HG03060 (cell line): ENCODE measurements around the gene C11orf16.
"Not testable (repeated sequence)": the region's sequence is repeated elsewhere in the genome, so short reads cannot be mapped to it uniquely, and the experiment has no call there.

ENCODE experiments used
- ATAC-seq: cut with Tn5 transposase; IDR thresholded peaks from one replicate; pipeline ENCODE4 v1.9.1; 2021; ENCODE audit warnings: low read depth, moderate number of reproducible peaks; ENCODE audit not compliant: unreplicated experiment

The C11orf16 gene

DNA sequence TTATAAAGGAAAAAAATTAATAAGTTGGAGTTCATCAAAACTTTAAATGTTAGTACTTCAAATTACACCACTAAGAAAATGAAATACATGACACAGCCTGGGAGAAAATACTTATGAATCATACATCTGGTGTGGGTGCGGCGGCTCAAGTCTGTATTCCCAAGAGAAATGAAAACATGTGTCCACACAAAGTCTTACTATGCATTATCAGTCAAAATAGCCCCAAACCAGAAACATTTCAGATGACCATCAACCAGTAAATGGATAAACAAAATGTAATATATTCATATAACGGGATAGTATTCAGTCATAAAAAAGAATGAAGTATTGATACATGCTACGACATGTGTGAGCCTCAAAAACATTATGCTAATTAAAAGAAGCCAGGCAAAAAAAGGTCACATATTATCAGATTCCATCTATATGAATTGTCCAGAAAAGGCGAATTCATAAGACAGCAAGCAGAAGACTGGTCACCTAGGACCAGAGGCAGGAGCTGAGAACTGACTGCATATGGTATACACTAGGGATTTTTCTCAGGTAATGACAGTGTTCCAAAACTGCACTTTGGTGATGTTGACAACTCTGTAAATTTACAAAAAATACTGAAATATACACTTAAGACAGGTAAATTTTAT is 27.1 kb downstream of the C11orf16 start:
- no peak for ATAC-seq

DNA sequence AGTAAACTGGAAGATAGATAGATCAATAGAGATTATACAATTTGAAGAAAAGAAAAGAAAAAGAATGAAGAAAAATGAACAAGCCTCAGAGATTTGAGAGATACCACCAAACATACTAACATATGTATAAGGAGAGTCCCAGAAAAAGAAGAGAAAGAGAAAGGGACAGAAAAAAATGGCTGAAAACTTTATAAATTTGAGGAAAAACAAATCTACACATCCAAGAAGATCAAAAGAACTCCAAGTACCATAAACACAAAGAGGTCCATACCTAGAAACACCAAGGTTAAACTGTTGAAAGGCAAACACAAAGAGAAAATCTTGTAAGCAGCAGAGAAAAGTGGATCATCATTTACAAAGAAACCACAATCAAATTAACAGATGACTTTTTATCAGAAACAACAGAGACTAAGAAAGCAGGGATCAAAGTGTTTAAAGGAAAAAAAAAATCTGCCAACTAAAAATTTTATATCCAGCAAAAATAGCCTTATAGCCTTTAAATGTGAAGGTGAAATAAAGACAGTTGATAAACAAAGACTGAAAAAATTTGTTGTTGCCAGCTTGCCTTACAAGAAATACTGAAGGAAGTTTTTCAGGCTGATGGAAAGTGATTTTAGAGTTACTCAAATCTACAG is 33.5 kb downstream of the C11orf16 start:
- ATAC-seq: no peak

DNA sequence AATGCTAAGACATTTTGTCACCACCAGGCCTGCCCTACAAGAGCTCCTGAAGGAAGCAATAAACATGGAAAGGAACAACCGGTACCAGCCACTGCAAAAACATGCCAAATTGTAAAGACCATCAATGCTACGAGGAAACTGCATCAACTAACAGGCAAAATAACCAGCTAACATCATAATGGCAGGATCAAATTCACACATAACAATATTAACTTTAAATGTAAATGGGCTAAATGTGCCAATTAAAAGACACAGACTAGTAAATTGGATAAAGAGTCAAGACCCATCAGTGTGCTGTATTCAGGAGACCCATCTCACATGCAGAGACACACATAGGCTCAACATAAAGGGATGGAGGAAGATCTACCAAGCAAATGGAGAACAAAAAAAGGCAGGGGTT is 41.6 kb downstream of the C11orf16 start:
- not testable (repeated sequence) for ATAC-seq

DNA sequence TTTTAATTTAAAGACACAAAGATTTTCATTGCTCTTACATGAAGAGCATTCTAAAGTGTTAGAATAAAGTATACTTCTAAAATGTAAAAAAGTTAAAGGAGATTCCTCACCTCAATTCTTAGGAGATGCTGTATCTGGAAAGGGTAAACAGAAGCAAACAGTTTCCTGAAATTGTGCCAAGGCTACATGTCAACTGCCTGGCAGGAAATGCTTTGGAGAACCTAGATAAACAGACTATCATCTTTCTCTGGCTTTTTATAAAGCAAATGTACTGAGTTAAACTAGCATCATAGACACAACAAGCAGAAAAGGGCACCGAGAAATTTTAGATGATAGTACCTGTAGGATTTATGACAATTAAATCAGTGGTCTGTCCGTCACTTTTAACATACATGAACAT is 46.4 kb downstream of the C11orf16 start:
- ATAC-seq: no peak

DNA sequence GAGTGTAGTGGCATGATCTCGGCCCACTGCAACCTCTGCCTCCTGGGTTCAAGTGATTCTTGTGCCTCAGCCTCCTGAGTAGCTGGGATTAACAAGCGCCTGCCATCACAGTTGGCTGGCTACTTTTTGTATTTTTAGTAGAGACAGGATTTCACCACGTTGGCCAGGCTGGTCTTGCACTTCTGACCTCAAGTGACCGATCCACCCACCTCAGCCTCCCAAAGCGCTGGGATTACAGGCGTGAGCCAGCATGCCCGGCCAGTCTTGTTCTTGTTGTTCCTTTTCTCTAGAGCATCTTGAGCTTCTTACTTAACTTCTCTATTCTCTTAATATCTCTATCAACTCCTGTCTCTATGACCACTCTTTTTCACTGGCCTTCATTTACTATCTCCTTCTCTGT is 51.2 kb downstream of the C11orf16 start:
- ATAC-seq: not testable (repeated sequence)

DNA sequence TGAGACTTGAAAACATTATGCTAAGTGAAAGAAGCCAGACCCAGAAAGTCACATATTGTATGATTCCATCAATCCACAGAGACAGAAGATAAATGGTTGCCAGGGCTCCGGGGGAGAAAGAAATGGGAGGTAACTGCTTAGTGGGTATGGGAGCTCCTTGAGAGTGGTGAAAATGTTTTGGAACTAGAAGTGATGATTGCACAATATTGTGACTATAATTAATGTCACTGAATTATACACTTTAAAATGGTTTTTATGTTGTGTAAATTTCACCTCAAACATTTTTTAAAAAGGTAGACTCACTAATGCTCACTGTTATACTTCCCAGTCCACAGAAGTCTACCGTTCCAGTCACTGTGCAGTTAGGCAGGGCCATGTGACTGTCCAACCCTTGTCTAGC is 54.0 kb downstream of the C11orf16 start:
- no peak for ATAC-seq

DNA sequence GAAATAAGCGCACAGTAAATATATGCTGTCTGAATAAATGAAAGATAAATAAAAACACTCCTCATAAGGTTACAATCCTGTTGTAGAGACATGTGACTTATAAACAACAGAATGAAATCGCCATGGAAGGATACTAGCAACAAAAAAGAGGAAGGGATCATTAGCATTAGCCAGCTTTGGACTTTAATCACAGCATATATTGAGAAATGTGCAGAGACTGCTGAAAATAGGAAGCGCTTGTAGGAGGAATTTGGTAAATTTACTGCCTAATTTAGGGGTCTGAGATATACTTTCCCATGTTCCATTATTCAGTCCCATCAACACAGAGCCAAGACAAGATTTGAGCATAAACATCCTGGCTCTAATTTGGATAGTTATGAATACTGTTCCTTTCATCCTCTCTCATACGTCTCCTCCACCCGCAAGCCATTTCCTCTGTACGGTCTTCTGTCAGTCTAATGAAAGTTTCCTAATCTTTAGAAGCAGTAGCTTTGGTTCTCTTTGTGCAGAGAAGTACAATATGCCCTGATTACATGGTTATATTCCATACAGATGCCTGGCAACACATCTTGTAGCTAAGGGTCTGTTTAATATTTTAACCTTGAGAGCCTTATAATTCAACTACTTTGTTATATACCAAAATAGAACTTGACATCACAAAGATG is 58.9 kb downstream of the C11orf16 start:
- ATAC-seq: no peak

DNA sequence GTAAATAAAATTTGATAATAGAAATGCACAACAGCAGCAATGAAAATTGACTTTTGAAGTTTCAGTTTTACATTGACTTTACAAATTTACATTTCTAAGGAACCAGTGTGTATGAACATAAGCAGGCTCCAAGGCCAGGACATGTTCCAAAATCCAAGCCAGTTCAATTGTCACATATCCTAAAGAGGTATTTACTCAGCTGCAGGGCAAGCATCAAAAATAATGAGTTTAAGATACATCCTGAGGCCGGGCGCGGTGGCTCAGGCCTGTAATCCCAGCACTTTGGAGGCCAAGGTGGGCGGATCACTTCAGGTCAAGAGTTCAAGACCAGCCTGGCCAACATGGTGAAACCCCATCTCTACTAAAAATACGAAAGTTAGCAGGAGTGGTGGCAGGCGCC is 60.8 kb downstream of the C11orf16 start:
- no peak for ATAC-seq

DNA sequence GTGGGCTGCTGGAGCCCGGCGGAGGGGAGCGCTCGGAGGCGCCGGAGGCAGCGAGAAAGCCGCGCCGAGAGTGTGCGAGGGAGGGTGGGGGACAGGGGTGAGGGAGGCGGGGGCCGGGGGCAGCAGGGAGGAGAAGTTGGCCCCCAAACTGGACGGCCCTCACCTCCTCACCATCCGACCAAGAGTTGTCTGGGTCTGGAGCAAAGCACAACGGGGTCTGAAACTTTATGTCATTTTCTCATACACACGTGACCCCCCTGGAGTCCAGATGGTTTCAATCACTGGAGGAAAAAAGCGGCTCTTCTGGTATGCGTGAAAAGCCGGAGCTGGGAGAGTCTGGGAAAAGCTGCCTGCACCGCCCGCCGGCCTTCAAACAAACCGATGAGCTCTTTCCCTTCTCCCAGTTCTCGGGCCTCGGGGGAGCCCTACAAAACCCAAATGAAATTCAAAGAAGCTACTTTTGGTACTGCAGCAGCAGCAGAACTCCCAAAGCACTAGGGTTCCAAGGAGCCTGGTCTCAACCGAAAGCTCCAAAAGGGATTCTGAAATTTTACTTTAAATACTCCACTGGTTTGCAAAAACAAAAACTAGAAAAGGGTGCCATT is 61.5 kb downstream of the C11orf16 start:
- no peak for ATAC-seq

DNA sequence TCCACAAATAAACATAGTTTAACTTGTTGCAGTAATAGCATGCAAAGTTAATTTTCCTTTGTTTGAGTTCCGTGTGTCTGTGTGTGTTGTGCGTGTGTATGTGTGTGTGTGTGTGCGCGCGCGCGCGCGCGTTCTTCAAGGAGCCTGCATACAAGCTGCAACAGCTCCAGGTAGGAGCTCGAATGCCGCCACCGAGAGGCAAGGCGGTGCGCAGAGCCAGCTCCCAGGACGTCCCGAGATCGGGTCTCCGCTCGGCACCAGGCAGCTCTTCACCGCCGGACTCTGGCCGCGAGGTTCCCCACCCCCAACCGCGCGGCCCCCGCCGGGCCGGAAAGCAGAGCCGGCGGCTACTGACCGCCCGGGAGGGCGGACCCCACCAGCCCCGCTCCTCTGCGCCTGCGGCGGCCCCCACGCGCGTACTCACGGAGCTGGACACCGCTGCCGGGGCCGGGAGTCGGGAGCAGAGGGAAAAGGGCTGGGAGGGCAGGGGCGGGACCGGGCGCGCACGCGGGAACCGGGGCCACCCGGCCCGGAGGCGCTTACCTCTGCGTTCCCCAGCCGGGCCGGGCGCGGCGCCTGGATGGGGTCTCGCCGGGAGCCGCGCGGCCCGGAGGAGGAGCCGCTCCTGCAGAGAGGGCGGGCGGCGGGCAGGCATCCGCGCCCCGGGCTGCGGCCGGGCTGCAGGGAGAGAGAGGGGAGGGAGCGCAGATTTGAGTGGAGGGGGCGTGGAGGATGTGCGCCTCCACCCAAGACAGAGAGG is 62.2 kb downstream of the C11orf16 start:
- no peak for ATAC-seq
